Heart left ventricle (tissue), 16 donors: ENCODE data around the gene ZNF507. TPM values are rescaled to one million over a fixed set of nuclear protein-coding genes. Genes with fewer than 3 reads are reported as not detected.

Experiments used
- ATAC-seq, 4 donors: fragments of 200-7000 bp; cut with Tn5 transposase; one replicate each; pipeline ENCODE4 v1.9.1; 2020 to 2022; ENCODE audit warnings: moderate library complexity in 4 of 4, mild to moderate bottlenecking in 3 of 4, moderate number of reproducible peaks in 1 of 4
- DNase-seq, 5 donors: peaks; one replicate each; pipeline ENCODE4 v3.0.0-alpha.2; 2020
- H3K27ac ChIP-seq, 12 donors: fragments of 200-600 bp; sonication (generic) in 4 of 12; one replicate each; pipeline versions ENCODE4 v1.5.0 to v1.8.0; 2016 to 2022; ENCODE audit warnings: mild to moderate bottlenecking in 2 of 12
- H3K27me3 ChIP-seq, 9 donors: fragments of 200-600 bp; sonication (generic) in 2 of 9; one replicate each; pipeline versions ENCODE4 v1.5.1 to v1.8.0; 2016 to 2022; ENCODE audit warnings: mild to moderate bottlenecking in 3 of 9
- H3K36me3 ChIP-seq, 9 donors: fragments of 200-600 bp; sonication (generic) in 2 of 9; one replicate each; pipeline versions ENCODE4 v1.5.0 to v1.8.0; 2018 to 2022; ENCODE audit warnings: mild to moderate bottlenecking in 2 of 9
- H3K4me1 ChIP-seq, 12 donors: fragments of 200-600 bp; sonication (generic) in 4 of 12; one replicate each; pipeline versions ENCODE4 v1.5.0 to v1.8.0; 2016 to 2022; ENCODE audit warnings: mild to moderate bottlenecking in 3 of 12
- H3K4me3 ChIP-seq, 12 donors: fragments of 200-600 bp; sonication (generic) in 4 of 12; one replicate each; pipeline versions ENCODE4 v1.5.0 to v1.8.0; 2017 to 2022; ENCODE audit warnings: mild to moderate bottlenecking in 9 of 12, moderate library complexity in 4 of 12
- H3K9me3 ChIP-seq, 12 donors: fragments of 200-600 bp; sonication (generic) in 4 of 12; one replicate each; pipeline versions ENCODE4 v1.5.0 to v1.8.0; 2016 to 2022; ENCODE audit warnings: mild to moderate bottlenecking in 1 of 12
- CTCF ChIP-seq, 12 donors: fragments of 200-600 bp; sonication (generic) in 4 of 12; IDR thresholded peaks; one replicate each; pipeline versions ENCODE4 v1.5.0 to v1.8.0; 2018 to 2022; ENCODE audit warnings: antibody characterized with exemption in 12 of 12, mild to moderate bottlenecking in 5 of 12
- POLR2A ChIP-seq, 2 donors: fragments of 450-650 bp; IDR thresholded peaks; one replicate each; pipeline ENCODE4 v1.6.1; 2017; ENCODE audit warnings: antibody characterized with exemption in 2 of 2, mild to moderate bottlenecking in 2 of 2, moderate library complexity in 2 of 2
- WGBS, 4 donors: extraction: QIAGEN DNeasy Blood & Tissue Kit in 2 of 4; methylation state at CpG; one replicate each; pipeline versions ENCODE4 v1.1.5 to v1.1.7; 2013 to 2018; 5-methylcytosine and 5-hydroxymethylcytosine counted together
- intact Hi-C, 10 donors: fragments of 100-400 bp; cut with DNase I; formaldehyde crosslinking; loops; one replicate each; pipeline versions ENCODE4 v1.11.1 to v1.14.2; 2022
- polyA plus RNA-seq, 2 donors: library from polyadenylated mRNA; stranded (reverse); fragments of 200-250 nt; gene quantifications; one replicate each; pipeline ENCODE4 v1.2.3, GENCODE V29; 2013
- total RNA-seq, 9 donors: library from RNA; depleted of rRNA in 2 of 9; stranded (reverse); fragments of >200 nt in 2 of 9; fragmentation: NEBNext Ultra II Directional in 3 of 9; extraction: Animal tissue kit (Norgen Biotek cat#: 25700) in 3 of 9; gene quantifications; one replicate each; pipeline versions ENCODE4 v1.1.0 to v1.2.4, GENCODE V29; 2016 to 2023
- donor health status: ischemic (EF 13 %, LVEDD 7.1; RV severe dilation, severe dysfunction).
- donor health status: healthy with polysubstance abuse.
- donor health status: DM: no; HTN: yes; CAD: no.
- donor health status: DM: no; HTN: no; CAD: no.
- donor health status: ischemic (EF 25% LVEDD 6.9; RV normal size, moderate dysfunction).
- donor health status: ischemic (EF 25% LVEDD 5.7; RV mildly dilated, moderate dysfunction).
- donor health status: healthy.
- donor health status: DM: yes; HTN: yes; CAD: no.
- donor health status: ischemic (EF 35%, LVEDD 5.7; RV mildly dilated, moderate dysfunction).
- donor health status: nonischemic (EF 11% LVEDD 7.7; RV severe dilation, severe dysfunction).
- donor health status: DM: yes; HTN: yes; CAD: no.
- donor health status: PGD.
- donor health status: ischemic (EF 29% LVEDD 5.4; RV normal size, mild dysfunction).
- donor health status: nonischemic (EF 23%, LVEDD 6.1; RV moderate dilation, normal function).

Gene ZNF507
- total and polyA plus RNA-seq, 11 donors: 4.2 to 27.3 (median 16.9) TPM

GRCh38 chr19:32415669-32416068, 70.3 kb downstream of the ZNF507 start:
- DNase-seq (no peak), ATAC-seq (no peak)
- Histone ChIP-seq H3K27me3 (no peaks in the 10 kb centered on the region), H3K27ac (no peak overlapping the region), H3K4me3 (no peak overlapping the region), H3K4me1 (no peaks in the 10 kb centered on the region), H3K36me3 (peaks cover 0 to 52% (median 36%) of the 10 kb centered on the region in 9 donors), H3K9me3 (no peaks in the 10 kb centered on the region)
- TF ChIP-seq CTCF (IDR thresholded peaks at IDR 0.05) (no peak), POLR2A (IDR thresholded peaks at IDR 0.05) (no peak)
- intact Hi-C loops: no loop called here
- WGBS, 4 donors: 92 to 95% (median 93%) methylated on average over 5 of the region's 5 CpGs

- H3K27ac ChIP-seq: no peak overlapping the region
- peaks cover 0 to 40% (median 24%) of the 10 kb centered on the region in 9 donors for H3K36me3 ChIP-seq
- TF ChIP-seq POLR2A (IDR thresholded peaks at IDR 0.05) (no peak), CTCF (IDR thresholded peaks at IDR 0.05) (no peak)
- 92 to 98% (median 94%) methylated on average over 8 of the region's 8 CpGs for WGBS, 4 donors
- ATAC-seq (no peak), DNase-seq (no peak)
- intact Hi-C loops: no loop called here
- no peaks in the 10 kb centered on the region for H3K9me3 ChIP-seq
- H3K4me3 ChIP-seq: no peak overlapping the region
- H3K4me1 ChIP-seq: peaks cover 0 to 12% (median 0%) of the 10 kb centered on the region in 12 donors
- H3K27me3 ChIP-seq: no peaks in the 10 kb centered on the region
These were observed 71.5 kb downstream of the ZNF507 start for GRCh38 chr19:32416749-32417456.

GRCh38 chr19:32418155-32418554, 72.7 kb downstream of the ZNF507 start:
- no peak for DNase-seq
- H3K4me3 ChIP-seq: no peak overlapping the region
- H3K9me3 ChIP-seq: no peaks in the 10 kb centered on the region
- no peak overlapping the region for H3K27ac ChIP-seq
- intact Hi-C loops: no loop called here
- WGBS, 4 donors: 88 to 92% (median 89%) methylated on average over 3 of the region's 3 CpGs
- H3K36me3 ChIP-seq: peaks cover 0 to 29% (median 11%) of the 10 kb centered on the region in 9 donors
- H3K4me1 ChIP-seq: peaks cover 0 to 17% (median 0%) of the 10 kb centered on the region in 12 donors
- no peak for ATAC-seq
- H3K27me3 ChIP-seq: no peaks in the 10 kb centered on the region
- TF ChIP-seq CTCF (IDR thresholded peaks at IDR 0.05): no peak
- TF ChIP-seq POLR2A (IDR thresholded peaks at IDR 0.05): no peak

- intact Hi-C loops: no loop called here
- TF ChIP-seq POLR2A (IDR thresholded peaks at IDR 0.05): no peak
- TF ChIP-seq CTCF (IDR thresholded peaks at IDR 0.05): no peak
- Histone ChIP-seq H3K27me3 (no peaks in the 10 kb centered on the region), H3K4me1 (peaks cover 0 to 17% (median 0%) of the 10 kb centered on the region in 12 donors), H3K27ac (no peak overlapping the region), H3K9me3 (peaks cover 0 to 5% (median 0%) of the 10 kb centered on the region in 12 donors), H3K36me3 (peaks cover 0 to 6% (median 3%) of the 10 kb centered on the region in 9 donors), H3K4me3 (no peak overlapping the region)
- ATAC-seq: peak in 3 of 4 donors; percentile 39 to 65 (median 64)
- no peak for DNase-seq
- 64 to 68% (median 67%) methylated on average over 7 of the region's 7 CpGs for WGBS, 4 donors
These were observed 76.4 kb downstream of the ZNF507 start for GRCh38 chr19:32421589-32422361.
